GM18502 (cell line): ENCODE data around the gene CRKL.
A peak's percentile ranks its signal among the peaks of the same experiment; 100 is the strongest.
"Not testable (repeated sequence)": the region's sequence is repeated elsewhere in the genome, so short reads cannot be mapped to it uniquely, and the experiment has no call there.

Experiments used
- ATAC-seq: cut with Tn5 transposase; IDR thresholded peaks from one replicate; pipeline ENCODE4 v1.9.1; 2021; ENCODE audit warnings: mild to moderate bottlenecking; ENCODE audit not compliant: unreplicated experiment, poor library complexity

The CRKL gene, protein sequence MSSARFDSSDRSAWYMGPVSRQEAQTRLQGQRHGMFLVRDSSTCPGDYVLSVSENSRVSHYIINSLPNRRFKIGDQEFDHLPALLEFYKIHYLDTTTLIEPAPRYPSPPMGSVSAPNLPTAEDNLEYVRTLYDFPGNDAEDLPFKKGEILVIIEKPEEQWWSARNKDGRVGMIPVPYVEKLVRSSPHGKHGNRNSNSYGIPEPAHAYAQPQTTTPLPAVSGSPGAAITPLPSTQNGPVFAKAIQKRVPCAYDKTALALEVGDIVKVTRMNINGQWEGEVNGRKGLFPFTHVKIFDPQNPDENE

DNA sequence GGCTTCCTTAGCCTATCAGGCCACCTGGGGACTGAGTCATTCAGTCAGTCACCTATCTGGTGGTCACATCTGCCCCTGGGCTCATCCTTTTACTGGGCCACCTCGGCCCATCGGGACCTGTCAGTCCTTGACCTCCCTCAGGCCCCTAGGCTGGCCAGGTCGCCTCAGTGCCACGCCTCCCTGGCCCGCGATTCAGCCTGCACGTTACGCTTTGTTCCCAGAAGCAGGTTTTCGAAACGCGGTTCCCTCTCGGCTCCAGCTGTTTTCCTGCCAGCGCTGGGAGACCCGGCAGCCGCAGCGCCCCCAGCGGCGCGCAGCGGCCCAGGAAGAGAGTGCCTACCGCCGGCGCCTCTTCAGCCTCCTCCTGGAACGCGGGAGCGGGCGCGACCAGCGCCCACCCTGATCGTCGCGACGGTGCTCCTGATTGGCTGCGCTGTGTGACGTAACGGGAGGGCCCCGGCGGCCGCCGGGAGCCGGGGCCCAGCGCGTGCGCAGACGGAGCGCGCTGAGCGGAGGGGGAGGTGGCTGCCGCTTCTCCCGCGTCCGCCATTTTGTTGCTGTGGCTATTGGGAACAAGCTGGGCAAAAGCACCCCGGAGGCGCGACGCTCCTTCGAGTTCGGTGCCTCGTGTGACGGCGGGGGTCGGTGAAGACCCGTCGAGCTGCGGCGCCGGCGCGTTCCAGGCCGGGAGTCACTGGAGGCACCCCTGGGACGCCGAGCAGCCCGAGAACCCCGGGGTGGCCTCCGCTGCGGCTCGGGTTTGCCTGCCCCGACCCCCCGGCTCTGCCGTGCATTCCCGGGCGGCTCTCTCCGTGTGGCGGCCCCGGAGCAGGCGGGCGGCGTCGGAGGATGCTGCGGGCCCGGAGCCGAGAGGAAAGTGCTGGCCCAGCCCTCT lies at the start of gene CRKL:
Gene CRKL, plus strand, starts transcription at position 492 of the 895 bp plus-strand sequence. CDS start 528 bp downstream, outside the sequence.
- peak; percentile 93 for ATAC-seq

DNA sequence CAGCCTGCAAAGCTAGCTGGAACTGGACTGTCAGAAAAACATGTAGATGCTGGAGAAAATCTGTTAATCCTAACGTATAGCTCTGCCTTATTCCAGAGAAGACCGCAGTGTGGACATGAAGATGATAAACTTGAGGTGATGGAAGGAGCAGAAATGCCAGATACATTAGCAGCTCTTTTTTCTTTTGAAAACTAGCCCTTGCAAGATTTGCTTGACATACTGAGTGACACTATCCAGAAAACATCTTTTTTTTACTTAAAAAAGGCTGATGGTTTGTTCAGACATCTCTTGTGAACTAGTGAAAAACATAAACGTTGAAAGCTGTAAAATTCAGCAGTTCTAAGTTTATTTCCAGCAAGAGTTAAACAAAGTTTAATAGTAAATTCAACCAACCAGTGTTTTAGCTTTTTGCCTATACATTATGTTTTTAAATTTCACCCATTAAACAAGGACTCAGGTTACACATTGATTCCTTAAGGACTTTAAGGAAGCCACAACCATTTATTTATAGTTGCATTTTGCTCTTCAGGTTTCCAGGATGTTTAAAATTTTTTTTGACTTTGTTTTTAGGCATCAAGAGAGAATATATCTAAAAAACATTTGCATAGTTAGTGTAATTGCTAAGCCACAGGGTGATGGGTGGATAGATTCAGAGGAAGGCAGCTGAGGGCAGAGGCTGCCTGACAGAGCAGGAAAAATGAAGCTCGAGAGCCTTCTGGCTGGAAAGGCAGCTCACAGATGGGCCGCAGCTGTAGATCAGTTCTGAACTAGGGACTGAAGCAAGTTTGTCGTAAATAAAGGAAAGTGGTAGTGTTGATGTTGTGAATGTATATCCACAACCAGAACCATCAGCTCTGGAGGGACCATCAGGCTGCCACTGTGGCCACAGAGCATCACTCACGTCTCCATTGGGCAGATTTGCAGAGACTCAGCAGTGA lies 48.9 kb upstream of the CRKL start:
- no peak for ATAC-seq

DNA sequence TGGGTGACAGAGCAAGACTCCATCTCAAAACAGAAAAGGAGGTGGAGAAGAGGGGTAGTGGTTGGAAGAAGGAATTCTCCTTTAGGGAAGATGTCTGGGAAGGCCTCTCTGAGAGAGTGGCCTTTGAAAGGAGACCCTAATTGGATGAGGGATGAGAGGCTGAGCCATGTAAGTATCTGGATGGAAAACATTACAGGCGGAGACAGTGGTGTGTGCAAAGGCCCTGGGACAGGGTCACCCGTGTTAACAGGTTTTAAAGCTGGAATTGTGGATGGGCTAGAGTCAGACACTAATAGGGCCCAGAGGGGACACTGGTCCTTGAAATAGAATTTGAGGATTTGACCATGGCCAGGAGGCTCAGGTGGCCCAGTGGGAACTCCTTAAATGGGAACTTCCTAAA lies 48.0 kb upstream of the CRKL start:
- no peak for ATAC-seq

DNA sequence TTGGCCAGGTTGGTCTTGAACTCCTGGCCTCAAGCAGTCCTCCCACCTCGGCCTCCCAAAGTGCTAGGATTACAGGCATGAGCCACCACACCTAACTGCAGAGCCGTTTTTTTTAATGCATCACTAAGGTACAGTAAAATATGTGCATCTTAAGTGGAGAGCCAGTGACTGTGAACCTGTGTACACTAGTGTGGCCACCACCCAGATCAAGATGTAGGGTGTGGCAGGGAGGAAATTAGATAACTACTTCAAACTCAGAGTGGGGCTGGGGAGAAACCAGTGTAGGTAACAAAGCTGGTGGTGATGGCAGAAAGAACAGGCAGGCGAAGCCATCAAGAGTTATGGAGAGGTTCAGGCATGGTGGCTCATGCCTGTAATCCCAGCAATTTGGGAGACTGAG lies 44.0 kb upstream of the CRKL start:
- no peak for ATAC-seq

DNA sequence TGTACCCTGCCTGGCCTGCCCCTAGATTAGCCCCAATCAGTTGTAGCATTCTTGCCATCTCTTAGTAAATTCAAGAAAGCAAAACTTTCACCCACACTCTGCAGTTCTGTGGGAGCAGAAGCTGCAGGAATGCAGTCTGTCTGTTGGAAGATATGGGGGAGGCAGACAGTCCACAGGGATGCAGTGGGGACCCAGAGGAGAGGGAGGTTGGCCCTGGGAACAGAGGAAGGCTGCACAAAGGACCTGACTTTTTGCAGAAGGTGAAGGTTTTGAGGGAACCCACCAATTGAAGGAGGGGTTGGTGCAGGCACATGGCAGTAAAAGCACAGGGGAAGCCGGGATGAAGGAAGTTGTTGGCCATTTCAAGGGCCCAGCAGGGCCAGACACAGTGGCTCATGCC lies 41.9 kb upstream of the CRKL start:
- no peak for ATAC-seq

DNA sequence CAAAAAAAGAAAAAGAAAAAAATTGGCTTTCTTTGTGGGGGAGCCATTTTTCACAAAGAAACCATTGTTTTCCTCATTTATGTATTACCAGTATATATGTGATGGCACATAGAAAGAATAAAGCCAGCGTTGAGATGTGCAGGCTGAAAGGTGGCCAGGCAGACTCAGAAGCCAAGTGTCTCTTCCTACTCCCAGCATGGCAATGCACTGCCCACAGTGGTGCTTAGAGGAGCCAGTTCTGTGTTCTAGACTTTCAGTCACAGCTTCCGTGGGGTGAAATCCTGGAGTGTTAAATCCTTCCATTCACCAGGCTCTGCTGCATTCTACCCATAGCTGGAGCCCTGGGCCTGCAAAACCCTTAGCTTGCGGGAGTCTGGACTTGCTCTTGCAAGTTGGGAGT lies 39.5 kb upstream of the CRKL start:
- no peak for ATAC-seq

DNA sequence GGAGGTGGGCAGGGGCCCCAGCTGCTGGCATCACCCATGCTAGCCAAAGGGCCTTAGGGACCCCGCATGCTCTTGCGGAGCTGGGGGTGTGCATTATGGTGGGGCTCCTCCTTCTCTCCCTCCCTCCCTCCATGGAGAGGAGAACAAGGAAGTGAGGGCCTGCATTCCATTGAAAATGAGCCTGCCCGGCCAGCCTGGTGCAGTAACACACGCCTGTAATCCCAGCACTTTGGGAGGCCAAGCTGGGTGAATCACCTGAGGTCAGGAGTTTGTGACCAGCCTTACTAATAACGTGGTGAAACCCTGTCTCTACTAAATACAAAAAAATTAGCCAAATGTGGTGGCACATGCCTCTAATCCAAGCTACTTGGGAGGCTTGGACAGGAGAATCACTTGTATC lies 36.0 kb upstream of the CRKL start:
- ATAC-seq, result no peak

DNA sequence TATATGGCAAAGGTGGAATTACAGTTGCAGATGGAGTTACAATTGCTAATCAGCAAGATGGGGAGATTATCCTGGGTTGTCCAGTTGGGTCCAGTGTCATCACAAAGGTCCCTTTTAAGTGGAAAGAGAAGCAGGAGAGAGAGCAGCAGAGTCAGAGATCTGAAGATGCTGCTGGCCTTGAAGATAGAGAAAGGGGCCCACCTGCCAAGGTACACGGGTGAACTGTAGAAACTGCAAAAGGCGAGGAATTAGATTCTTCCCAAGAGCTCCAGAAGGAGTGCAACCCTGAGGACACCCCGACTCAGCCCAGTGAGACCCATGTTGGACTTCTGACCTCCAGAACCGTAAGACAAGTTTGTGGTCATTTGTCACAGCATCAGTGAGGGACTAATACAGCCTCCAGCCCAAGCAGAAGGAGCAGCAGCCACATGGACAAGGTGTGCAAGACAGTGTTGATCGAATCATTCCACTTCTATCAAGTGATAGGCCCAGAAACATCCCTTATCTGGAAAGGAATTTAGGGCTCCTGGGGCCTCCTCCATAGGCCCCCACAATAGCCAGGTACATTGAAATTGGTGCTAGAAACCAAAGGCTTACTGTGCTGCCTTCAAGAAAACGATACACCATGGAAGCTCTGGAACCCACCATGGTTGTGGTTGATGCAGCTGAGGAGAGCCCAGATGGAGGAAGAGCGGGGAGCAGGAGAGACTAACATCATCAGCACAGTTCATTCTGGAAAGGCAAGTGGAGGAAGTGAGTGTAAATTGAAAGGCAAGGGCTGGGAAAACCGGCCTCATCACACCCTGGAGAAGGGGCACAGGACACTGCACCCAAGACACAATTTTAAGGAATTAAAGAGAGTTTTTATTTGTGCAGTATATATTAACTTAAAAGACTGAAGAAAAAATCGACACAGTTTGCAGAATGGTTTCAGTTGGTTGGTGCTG lies 35.1 kb upstream of the CRKL start:
- ATAC-seq, result no peak

DNA sequence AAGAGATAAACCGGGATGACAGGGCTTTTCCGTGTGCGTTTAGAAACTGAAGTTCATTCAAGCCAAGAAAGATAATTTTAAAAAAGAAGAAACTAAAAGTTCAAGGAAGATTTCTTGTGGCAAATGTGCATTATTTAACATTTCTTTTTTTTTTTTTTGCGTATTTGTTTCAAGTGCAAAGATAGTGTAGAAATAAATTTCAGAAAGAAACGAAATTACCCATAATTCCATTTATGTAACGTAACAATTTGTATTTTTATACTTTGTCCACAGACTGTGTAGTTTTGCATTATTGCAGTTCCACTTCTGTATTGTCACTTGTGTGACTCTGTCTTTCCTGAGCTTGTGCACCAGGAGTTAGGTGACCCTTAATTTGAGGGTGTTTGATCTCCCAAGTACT lies 34.4 kb upstream of the CRKL start:
- no peak for ATAC-seq

DNA sequence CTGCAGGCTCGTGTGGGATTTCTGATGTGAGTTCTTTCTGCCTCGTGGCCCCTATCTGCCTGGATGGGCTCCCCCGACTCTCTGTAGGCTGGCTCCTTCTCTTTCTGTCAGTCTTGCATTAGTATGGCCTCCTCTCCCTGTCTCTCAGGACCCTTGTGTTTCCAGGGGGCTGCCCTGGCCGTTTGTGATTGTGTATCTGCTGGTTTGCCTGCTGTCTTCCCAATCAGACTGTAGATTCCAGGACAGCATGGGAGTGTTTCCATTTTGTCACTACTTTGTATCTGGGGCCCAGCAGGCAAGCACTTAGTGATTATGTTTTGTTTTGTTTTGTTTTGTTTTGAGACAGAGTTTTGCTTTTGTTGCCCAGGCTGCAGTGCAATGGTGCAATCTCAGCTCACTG lies 32.8 kb upstream of the CRKL start:
- no peak for ATAC-seq

DNA sequence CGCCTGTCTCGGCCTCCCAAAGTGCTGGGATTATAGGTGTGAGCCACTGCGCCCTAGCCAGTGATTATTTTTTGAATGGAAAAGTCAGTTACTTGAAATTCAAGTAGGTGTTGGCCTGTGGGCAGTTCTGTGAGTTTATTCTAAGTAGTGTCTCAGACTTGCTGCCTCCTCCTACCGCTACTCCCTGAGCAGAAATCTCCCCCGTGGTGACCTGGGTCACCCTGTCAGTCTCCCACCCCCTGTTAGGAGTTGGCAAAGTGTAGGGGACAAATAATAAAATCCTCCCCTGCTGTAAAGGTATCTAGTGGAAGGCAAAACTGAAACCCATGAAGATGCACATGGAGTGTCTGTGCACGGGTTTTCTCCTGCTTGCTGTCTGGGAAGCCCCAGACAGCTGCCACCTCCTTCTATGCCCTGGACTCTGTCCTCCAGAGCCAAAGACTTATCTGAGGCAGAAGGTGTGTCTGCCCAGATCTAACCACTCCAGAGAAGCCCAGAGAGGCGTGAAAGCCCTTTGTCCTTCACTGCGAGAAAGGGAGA lies 32.1 kb upstream of the CRKL start:
- no peak for ATAC-seq

DNA sequence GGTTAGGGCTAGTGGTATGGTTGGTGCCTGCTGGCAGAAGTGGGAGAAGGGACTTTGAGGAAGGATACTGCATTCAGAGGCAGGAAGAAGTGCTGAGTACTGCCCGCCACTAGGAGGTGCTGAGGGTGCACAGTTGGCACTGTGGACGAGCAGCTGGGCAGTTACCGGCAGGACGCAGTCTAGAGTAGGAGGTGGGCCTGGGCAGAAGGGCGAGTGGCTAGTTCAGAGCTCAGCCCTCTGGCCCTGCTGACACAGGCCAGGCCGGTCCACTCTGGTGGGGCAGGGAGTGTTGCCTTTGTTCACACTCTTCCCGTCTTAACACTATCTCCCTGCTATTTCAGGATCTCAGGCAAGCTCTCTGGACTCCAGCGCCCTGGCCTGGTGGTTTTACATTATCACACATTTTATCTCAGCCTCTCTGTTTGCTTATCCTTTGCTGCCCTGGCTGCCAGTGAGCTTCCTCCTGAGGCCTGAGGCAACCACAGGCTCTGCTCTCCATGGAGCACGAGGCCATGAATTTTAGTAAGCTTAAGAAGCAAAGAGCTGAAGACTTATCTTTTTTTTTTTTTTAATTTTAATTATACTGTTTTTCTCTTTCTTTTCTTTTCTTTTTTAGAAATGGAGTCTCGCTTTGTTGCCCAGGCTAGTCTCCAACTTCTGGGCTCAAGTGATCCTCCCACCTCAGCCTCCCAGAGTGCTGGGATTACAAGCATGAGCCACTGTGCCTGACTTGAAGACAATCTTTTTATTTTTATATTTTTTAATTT lies 31.5 kb upstream of the CRKL start:
- no peak for ATAC-seq

DNA sequence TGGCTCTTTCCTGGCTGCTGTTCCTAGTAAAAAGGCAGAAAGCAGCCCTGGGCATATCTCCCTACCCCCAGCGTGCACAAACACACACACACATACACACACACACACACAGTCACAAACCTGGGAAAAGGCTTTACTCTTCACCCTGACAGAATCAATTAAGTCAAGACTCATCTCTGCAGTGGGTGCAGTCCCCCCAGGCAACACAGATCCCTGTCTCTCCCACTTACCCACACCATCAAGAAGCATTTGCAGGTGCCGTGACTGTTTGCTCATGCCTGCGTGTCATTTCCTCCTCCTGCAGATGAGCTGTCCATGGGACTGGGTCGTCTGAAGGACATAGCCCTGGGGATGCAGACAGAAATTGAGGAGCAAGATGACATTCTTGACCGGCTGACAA lies 29.8 kb upstream of the CRKL start:
- no peak for ATAC-seq

DNA sequence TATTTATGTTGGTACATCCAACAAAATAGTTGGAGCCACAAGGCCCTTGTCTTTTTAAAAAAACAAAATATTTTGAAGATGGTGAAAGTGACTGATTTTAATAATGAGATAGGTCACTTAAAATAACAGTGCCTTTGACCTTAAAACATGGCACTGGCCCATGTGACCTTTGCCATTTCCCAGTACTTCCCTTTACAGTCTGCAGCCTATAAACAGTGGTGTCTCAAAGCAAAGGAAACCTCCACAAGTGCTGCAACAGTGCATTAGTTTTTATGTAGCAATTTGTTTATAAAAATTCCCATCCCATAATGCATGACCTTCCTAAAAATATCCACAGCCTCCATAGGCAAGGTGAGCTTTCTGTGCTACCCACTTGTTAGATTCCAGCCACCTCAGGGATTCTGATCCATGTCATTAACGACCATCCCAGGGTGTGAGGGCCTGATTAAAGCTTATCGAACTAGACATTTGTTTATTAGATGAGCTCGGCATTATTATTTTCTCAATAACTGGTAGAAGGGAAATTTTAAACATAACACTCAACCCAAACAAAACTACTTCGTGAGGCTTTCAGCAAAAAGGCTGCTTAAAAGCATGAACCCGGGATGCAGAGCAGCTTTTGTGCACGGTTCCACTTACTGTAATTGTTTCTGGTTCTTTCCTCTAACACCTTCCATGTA lies 28.0 kb upstream of the CRKL start:
- no peak for ATAC-seq

DNA sequence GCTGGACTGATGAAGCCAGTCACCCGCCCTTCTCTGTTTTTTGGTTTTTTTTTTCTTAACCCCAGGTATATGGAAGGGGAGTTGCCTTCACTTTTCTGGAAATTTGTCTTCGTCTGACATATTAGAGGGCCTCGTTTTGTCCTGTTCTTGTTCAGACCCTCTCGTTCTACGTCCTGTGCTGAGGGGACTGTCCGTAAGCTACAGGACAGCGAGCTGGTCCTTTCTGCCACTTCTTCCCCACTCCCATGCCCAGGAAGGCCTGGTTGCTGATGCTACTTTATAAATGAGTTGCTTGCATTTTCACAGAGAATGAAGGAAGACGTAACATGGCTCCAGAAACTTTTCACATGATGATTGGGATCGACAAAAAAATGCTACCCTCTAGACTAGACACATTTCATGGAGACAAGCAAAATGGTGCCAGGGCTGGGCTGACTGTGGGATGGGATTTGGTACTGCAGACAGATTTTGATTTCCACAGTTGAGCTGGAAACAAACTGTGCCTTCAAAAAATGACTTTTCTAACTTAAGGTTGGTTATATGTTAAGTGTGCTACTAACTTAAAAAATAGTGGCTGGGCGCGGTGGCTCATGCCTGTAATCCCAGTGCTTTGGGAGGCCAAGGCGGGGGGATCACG lies 27.2 kb upstream of the CRKL start:
- no peak for ATAC-seq

DNA sequence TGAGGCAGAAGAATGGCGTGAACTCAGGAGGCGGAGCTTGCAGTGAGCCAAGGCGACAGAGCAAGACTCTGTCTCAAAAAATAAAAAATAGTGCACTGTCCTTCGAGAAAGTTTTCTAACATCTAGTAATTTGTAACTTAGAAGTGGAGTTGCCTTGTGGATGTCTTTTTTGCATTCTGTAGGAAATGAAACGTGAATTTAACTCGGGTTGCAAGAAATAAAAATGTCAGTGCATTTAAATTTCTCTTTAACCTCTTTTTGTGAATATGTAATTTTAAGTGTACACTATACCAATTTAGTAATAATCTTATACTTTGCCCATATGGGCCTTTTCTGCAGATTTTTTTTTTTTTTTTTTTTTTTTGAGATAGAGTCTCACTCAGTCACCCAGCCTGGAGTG lies 26.2 kb upstream of the CRKL start:
- no peak for ATAC-seq

DNA sequence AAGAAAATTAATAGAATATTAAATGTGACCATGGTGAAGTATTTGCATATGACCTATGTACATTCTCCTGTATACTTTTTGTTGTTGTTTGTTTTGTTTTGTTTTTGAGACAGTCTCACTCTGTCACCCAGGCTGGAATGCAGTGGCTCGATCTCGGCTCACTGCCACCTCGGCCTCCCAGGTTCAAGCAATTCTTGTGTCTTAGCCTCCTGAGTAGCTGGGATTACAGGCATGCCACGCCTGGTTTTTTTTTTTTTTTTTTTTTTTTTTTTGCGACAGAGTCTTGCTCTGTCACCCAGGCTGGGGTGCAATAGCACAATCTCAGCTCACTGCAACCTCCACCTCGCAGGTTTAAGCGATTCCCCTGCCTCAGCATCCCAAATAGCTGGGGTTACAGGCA lies 19.5 kb upstream of the CRKL start:
- ATAC-seq, result not testable (repeated sequence)
